Measurements from ENCODE around the gene CDKAL1. TPM values are rescaled to one million over a fixed set of nuclear protein-coding genes. Genes with fewer than 3 reads are reported as not detected.

CDKAL1 gene
- total RNA-seq, 1 experiment from 2014 or later: 16.1 TPM

DNA sequence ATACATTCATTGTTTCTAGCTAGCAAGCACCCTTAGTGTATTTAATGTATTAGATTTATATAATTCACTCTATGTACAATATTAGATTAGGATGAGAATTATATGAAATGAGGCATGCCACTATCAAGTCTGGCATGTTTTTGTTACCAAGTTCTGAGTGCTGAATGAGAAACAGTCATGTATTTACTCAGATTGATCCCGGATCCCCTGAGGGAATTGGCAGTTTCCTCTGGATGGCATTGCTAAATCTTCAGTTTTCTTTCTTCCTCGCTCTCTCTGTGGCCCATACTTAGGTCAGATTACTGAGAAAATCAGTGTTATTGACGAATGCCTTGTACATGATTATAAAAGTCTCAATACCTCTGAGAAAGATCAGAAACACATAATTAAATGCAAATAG, 66.6 kb downstream of the CDKAL1 start:
- no peaks in the 10 kb centered on the region for H3K27me3 ChIP-seq (ENCODE audit: insufficient read depth, low read depth)
- 0 out of 2 replicates have a peak, but pooled peaks cover 6% of the 10 kb centered on the region for H3F3A ChIP-seq (ENCODE audit: insufficient read depth, low read depth)
- H3K36me3 ChIP-seq (ENCODE audit: low read depth): no peaks in the 10 kb centered on the region
- H3K4me2 ChIP-seq: no peak overlapping the region
- intact Hi-C loops (cut with micrococcal nuclease; ENCODE audit: unreplicated experiment): no loop called here
- no peak overlapping the region for H2AFZ ChIP-seq
- no peak for DNase-seq
- H3K79me2 ChIP-seq (ENCODE audit: low read depth): no peaks in the 10 kb centered on the region
- no TSS peak for BruUV-seq (replicated peaks)
- H3K4me3 ChIP-seq: no peak overlapping the region
- no peak for TF ChIP-seq EZH2 (IDR thresholded peaks at IDR 0.05; ENCODE audit: low read depth)
- TF ChIP-seq, protein P1, sequence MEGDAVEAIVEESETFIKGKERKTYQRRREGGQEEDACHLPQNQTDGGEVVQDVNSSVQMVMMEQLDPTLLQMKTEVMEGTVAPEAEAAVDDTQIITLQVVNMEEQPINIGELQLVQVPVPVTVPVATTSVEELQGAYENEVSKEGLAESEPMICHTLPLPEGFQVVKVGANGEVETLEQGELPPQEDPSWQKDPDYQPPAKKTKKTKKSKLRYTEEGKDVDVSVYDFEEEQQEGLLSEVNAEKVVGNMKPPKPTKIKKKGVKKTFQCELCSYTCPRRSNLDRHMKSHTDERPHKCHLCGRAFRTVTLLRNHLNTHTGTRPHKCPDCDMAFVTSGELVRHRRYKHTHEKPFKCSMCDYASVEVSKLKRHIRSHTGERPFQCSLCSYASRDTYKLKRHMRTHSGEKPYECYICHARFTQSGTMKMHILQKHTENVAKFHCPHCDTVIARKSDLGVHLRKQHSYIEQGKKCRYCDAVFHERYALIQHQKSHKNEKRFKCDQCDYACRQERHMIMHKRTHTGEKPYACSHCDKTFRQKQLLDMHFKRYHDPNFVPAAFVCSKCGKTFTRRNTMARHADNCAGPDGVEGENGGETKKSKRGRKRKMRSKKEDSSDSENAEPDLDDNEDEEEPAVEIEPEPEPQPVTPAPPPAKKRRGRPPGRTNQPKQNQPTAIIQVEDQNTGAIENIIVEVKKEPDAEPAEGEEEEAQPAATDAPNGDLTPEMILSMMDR (conservative IDR thresholded peaks at IDR 0.05): no peak
- no peaks in the 10 kb centered on the region for H3K9me2 ChIP-seq (ENCODE audit: insufficient read depth)
- CTCF ChIA-PET: no interaction called here
- H3K27ac ChIP-seq: no peak overlapping the region
- no peaks in the 10 kb centered on the region for H4K20me1 ChIP-seq (ENCODE audit: insufficient read depth)
- no peaks in the 10 kb centered on the region for H3K9me3 ChIP-seq (ENCODE audit: insufficient read depth, low read depth)
- H3K4me1 ChIP-seq (replicated peaks; ENCODE audit: insufficient read depth): no peaks in the 10 kb centered on the region
- POLR2A ChIA-PET (ENCODE audit: unreplicated experiment): no interaction called here

DNA sequence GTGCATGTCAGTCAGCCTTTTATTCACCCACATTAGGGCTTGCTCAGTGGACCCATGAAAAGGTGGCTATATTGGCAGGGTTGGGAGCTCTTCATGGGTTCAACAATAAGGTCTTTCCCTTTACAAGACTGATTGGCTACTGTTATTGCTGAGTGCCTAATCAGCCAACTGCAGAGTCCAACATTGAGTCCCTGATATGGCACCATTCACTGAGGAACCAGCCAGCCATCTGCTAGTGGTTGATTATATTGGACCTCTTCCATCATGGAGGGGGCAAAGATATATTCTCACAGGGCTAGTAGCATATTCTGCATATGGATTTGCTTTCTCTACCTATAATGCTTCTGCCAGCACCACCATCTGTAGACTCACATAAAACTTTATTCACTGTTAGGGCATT, 69.9 kb downstream of the CDKAL1 start:
- CTCF ChIA-PET: no interaction called here
- Histone ChIP-seq H4K20me1 (ENCODE audit: insufficient read depth) (no peaks in the 10 kb centered on the region), H3K4me1 (replicated peaks; ENCODE audit: insufficient read depth) (no peaks in the 10 kb centered on the region), H3F3A (ENCODE audit: insufficient read depth, low read depth) (0 out of 2 replicates have a peak, but pooled peaks cover 6% of the 10 kb centered on the region), H3K27ac (no peak overlapping the region), H3K36me3 (ENCODE audit: low read depth) (no peaks in the 10 kb centered on the region), H3K27me3 (ENCODE audit: insufficient read depth, low read depth) (no peaks in the 10 kb centered on the region), H3K9me3 (ENCODE audit: insufficient read depth, low read depth) (no peaks in the 10 kb centered on the region), H3K4me3 (no peak overlapping the region), H3K9me2 (ENCODE audit: insufficient read depth) (no peaks in the 10 kb centered on the region; the same call in 1 of the 2 replicates), H3K79me2 (ENCODE audit: low read depth) (no peaks in the 10 kb centered on the region), H2AFZ (no peak overlapping the region), H3K4me2 (no peak overlapping the region)
- DNase-seq: no peak
- POLR2A ChIA-PET (ENCODE audit: unreplicated experiment): no interaction called here
- no peak for TF ChIP-seq EZH2 (IDR thresholded peaks at IDR 0.05; ENCODE audit: low read depth)
- TF ChIP-seq, protein P1 (conservative IDR thresholded peaks at IDR 0.05): no peak
- intact Hi-C loops (cut with micrococcal nuclease; ENCODE audit: unreplicated experiment): no loop called here
- BruUV-seq (replicated peaks): no TSS peak

DNA sequence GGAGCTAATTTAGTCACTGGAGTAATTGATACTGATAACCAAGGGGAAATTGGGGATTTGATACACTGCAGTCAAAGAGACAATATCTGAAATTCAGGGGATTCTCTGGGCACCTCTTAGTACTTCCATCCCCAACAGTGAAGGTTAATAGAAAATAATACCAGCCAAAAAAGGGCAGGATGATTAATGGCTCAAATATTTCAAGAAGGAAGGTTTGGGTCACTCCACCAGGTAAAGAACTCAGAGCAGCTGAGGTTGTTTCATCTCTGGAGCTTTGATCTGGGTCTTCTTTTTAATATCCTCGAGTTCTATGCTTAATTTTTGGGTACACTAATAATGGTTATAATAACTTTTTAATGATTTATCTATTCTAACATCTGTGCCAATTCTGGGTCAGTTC, 70.8 kb downstream of the CDKAL1 start:
- no peak overlapping the region for H2AFZ ChIP-seq
- no peak overlapping the region for H3K4me2 ChIP-seq
- no peak overlapping the region for H3K4me3 ChIP-seq
- no peaks in the 10 kb centered on the region; the same call in 1 of the 2 replicates for H3K9me2 ChIP-seq (ENCODE audit: insufficient read depth)
- DNase-seq: no peak
- intact Hi-C loops (cut with micrococcal nuclease; ENCODE audit: unreplicated experiment): no loop called here
- no peaks in the 10 kb centered on the region for H3K4me1 ChIP-seq (replicated peaks; ENCODE audit: insufficient read depth)
- H3F3A ChIP-seq (ENCODE audit: insufficient read depth, low read depth): no peaks in the 10 kb centered on the region
- H3K27ac ChIP-seq: no peak overlapping the region
- H3K36me3 ChIP-seq (ENCODE audit: low read depth): no peaks in the 10 kb centered on the region
- ChIA-PET POLR2A (ENCODE audit: unreplicated experiment) (interaction anchor here (0.6 kb wide), 1 partner anchor 798 kb away, joined by 3 read pairs; no protein-coding TSS in a partner anchor), CTCF (no interaction called here)
- H3K79me2 ChIP-seq (ENCODE audit: low read depth): no peaks in the 10 kb centered on the region
- no peaks in the 10 kb centered on the region for H4K20me1 ChIP-seq (ENCODE audit: insufficient read depth)
- no peak for TF ChIP-seq EZH2 (IDR thresholded peaks at IDR 0.05; ENCODE audit: low read depth)
- TF ChIP-seq, protein P1 (conservative IDR thresholded peaks at IDR 0.05): no peak
- H3K27me3 ChIP-seq (ENCODE audit: insufficient read depth, low read depth): no peaks in the 10 kb centered on the region
- no peaks in the 10 kb centered on the region for H3K9me3 ChIP-seq (ENCODE audit: insufficient read depth, low read depth)
- BruUV-seq (replicated peaks): no TSS peak
